Effector CD8-positive, alpha-beta T cell (primary cell): Measurements from ENCODE around the gene CAPZA1.

ENCODE experiments used
- DNase-seq: peaks from one replicate; lab custom pipeline; 2025; lab: John Stamatoyannopoulos, UW

The CAPZA1 gene

DNA sequence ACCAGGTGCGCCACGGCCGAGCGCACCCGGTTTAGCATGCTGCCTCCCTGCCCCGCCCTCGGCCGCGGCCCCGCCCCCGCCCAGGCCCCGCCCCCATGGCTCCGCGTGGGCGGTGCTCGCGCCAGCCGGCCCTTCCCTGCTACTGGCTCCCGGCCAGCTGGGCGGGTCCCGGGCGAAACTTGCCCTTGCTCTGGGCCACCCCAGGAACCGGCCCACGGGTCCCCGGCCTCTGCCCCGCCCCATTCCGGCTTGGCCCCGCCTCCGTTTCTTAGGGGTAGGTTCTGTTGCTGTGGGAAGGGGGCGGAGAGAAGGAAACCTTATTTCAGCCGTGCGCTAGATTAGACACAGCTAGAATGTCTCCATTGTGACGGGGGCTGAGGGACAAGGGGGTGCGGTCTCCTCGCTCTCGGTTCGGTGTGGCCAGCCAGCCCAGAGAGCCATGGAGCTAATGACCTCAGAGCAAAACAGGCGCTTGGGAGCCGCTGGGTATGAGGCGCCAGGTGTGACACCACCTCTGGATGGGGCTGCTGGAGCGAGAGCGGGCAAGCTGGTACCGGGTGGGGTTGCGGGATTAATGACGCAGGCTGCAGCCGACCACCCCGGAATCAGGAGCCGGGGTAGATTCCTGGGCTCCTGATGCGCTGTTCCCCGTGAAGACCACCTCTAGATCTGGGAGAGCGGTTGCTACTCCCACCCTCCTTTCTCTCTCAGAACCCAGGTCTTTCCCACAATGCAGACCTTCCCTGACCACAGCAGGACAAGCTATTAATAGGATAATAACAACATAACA is 95.8 kb downstream of the CAPZA1 start, which contains the start of gene PPM1J:
Gene PPM1J (minus strand): TSS at position 69 of the 790 bp plus-strand sequence. CDS start 31 bp downstream, at position 38.
- peak; percentile 93 for DNase-seq

DNA sequence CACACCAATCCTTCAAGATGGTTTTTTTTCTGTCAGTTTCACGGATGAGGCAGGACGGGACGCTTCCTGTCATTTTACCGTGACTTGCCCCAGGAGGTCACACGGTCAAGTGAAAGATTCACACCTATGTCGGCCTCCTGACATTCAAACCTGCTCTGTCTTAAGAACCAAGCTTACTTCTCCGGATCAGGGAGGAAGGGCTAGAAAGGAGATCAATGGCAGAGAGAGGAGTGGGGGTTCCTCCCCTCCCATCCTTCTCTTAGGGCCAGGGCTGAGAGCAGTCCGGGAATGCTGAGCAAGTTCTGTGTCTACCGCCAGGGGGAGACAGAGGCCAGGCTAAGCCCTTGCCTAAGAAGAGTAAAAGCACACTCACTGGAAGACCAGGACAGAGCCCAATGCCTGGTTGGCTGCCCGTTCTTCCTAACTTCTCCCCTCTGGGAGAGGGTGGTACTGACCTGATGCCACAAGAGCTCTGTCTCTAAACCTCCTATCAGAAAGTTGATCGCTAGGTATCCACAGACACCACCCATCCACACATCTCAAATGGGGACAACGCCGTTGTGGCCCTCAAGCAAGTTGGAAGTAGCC is 96.6 kb downstream of the CAPZA1 start:
- peak; percentile 69 for DNase-seq

DNA sequence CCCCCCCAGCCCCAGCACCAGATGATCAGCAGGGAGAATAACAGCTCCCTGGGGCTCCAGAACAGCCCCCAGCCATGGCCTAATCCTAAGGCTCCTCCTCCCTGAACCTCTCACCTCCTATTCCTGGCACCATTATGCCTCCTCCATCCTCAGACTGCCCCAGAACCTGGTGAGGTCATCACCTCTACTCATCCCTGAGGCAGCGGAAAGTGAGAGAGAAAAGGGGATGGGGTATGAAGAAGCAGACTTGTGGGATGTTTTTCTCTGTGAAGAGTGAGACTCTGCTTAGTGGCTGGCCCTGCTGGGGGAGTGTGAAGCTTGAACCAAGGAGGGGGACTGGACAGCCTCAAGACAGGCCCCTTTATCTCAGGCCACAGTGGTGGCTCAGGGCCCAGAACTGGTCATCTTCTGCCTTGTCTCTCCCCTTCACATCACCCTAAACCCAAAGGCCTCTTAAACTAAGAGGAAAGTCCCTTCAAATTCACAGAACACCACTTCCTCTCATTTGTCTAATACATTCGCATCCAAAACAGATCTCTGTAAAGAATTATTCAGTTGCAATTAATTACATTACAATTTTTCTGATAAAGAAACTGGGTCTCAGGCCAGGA is 97.7 kb downstream of the CAPZA1 start:
- DNase-seq: no peak

DNA sequence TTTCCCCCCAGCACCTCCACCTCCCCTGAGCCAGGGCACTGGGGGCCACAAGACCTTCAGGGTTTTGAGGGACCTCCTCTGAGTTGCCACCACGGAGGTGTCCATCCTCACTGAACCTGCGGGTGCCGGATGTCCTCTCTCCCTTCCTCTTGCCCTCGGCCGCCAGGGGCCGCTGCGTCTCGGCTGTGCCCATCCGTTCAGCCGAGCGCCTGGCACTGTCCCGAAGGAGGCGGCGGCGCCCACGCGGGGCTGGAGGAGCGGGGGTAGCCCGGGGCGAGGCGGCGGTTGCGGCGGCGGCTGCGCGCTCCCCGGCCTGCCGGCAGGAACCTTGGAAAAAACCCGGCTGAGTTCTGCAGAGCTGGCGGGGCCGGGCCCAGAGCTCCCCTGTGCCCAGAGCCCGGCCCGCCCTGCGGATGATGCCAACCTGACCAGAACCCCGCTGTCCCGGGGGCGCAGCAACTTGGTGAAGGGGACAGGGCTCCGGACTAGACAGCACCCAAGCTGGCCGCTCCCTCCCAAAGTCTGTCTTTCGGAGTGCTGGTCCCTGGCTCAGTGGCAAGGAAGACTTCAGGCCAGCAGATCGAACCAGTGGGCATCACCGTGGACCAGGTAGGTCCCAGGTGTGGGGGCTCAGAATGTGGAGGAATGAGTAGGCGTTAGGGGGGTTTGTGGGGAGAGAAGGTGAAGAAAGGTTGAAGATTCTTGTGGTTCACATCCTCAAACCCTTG is 99.2 kb downstream of the CAPZA1 start:
- DNase-seq: peak; percentile 60

DNA sequence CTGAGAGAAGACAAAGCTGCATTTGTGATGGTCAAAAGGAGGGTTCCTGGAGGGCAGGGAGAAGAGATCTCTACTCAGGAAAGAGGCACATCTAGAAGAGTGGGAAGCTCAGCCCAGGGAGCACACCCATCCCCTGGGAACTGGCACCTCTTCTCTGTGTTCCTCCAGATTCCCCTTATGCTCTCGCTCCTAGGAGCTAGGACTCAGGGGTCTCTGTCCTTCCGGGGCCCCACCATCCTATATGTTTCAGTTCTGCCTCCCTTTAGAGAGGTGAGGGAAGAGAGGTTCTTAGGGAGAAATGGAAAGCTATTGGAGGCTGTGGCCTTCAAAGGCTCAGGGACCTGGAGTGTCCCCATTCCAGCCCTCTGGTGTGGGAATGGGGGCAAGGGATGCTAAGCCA is 100.1 kb downstream of the CAPZA1 start:
- DNase-seq: no peak

DNA sequence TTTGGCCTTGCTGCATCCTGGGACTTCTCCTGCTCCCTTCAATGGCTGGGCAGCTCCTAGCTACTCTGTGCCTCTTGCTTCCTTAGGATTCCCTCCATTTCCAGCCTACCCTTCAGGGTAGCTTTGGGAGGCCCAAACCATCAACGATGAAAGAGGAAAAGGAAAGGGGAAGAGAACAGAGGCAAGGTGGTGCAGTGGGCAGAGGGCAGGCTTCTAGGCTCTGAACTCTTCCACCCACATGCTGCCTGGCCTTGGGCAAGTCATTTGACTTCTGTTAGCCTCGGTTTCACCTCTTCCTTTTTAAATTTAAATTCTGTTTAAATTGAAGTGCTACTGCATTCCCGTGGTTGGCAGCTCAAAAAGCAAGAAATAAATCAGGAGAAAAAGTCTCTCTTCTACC is 101.2 kb downstream of the CAPZA1 start:
- DNase-seq: no peak
